CD4-positive, alpha-beta T cell treated with Interleukin-17A for 1 hour (primary cell): Measurements from ENCODE around the gene ZDHHC7.
"Not testable (repeated sequence)": the region's sequence is repeated elsewhere in the genome, so short reads cannot be mapped to it uniquely, and the experiment has no call there.

Experiments
- DNase-seq: peaks from one replicate; pipeline ENCODE4 v3.0.0-alpha.2; 2020

ZDHHC7 gene

DNA sequence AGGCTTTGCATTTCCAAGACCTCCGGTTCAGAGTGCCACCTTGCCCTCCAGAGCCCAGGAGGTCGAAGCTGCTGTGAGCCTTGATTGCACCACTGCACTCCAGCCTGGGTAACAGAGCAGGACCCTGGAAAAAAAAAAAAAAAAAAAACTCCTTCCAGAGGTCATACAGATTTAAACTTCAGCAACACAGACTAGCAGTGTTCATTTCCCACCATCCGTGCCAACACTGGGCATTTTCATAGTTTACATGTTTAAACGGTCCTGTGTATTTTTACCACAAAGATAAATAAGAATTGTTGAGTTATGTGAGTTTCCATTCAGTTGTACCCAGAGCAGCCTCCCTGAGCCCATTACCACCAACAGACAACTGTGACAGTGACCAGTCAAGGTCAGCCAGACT lies 50.4 kb downstream of the ZDHHC7 start:
- no peak for DNase-seq

GRCh38 chr16:84959784-84960417 lies 51.4 kb downstream of the ZDHHC7 start:
- no peak for DNase-seq

GRCh38 chr16:84959045-84959576 lies 52.2 kb downstream of the ZDHHC7 start:
- no peak for DNase-seq

- DNase-seq = no peak
These were observed 53.5 kb downstream of the ZDHHC7 start for GRCh38 chr16:84957792-84958191.

DNA sequence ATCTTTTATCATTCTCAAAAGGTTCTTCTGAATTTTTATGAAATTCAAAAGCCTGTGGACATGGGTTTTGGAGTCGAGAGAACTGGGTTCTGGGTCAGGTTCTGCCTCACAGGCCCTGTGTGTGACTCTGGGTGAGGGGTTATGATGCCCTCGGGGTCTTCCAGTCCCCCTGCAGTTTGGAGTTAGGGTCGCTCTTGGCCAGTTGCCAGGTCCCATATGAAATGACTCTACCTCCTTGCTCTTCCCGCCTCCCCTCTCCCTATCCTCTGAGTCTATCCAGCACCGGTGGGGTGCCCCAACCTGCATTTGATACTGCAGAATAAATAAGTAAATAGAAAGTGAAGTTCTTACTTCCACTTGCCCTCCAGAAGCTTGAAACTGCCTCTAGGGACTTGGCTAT lies 54.1 kb downstream of the ZDHHC7 start:
- no peak for DNase-seq

- DNase-seq = no peak
These were observed 55.9 kb downstream of the ZDHHC7 start for GRCh38 chr16:84955427-84955826.

DNA sequence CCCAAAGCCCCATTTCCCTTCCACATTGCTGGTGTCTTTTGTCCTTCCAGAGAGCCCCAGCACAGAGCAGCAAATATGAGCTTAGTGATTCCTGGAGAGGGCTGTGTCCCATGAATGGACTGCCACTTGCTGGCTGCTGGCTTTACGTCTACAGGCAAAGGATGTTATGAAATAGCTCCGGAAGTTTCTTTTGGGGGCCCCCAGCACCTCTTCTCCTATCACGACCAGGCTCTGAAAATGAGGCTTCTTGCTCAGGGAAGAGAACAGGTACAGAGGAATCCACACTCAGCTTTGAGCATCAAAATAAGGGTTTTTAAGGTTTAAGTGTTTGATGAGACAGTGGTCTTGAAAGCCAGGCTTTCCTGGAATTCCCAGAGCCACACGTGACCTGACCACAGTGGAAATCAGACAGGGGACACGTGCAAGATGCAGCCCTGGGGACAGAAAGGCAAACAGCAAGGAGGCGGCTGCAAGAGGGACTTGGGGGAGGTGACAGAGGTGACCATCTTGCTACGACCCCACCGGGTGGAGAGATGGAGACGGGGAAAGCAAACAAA lies 58.1 kb downstream of the ZDHHC7 start:
- no peak for DNase-seq

- DNase-seq = peak; percentile 81
These were observed 58.8 kb downstream of the ZDHHC7 start for GRCh38 chr16:84952335-84953189.

DNA sequence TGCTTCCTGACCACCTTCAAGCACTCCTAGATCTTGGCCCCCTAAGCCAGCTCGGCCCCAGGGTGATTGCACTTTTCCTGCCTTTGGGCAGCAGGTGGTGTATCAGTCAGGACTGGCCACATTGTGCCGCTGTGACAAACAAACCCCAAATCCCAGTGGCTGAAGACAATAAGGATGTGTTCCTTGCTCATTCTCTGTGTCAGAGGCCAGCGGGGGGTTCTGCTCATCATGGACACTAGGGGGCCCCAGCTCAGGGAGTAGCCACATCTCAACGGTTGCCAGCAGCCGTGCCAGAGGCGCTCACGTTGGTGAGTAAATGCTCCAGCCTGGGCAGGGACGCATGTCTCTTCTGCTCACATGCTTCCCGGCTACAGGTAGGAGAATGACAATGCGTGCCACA lies 60.4 kb downstream of the ZDHHC7 start:
- DNase-seq = peak; percentile 24

DNA sequence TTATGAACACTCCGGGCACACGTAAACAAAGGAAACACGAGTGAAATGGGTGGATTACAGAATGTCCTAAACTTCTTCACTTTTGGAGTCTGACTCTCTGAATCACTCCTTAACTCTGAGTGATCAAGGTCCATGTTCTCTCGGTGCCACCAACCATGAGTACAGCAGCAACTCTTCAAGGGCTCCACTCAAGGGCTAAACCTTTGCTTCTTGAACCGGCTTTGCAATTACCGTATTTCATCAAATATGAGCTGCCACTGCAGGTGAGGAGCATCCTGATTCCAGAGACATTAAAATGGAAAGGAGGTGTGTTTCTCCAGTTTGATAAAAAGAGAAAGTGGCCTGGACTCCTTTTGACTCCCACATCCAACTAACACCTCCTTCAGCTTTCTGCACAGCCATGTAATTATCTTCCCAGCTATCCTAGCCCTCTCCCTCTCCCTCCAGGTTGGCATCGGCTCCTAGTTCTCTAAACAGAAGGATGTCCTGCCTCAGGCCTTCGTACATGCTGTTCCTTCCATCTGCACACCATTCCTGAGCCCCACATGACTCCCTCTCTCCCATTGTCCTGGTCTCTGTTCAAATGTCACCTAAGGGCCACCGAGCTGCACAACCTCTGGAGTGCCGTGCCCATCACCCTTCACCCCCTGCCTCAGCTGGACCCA lies 61.4 kb downstream of the ZDHHC7 start:
- DNase-seq = no peak

DNA sequence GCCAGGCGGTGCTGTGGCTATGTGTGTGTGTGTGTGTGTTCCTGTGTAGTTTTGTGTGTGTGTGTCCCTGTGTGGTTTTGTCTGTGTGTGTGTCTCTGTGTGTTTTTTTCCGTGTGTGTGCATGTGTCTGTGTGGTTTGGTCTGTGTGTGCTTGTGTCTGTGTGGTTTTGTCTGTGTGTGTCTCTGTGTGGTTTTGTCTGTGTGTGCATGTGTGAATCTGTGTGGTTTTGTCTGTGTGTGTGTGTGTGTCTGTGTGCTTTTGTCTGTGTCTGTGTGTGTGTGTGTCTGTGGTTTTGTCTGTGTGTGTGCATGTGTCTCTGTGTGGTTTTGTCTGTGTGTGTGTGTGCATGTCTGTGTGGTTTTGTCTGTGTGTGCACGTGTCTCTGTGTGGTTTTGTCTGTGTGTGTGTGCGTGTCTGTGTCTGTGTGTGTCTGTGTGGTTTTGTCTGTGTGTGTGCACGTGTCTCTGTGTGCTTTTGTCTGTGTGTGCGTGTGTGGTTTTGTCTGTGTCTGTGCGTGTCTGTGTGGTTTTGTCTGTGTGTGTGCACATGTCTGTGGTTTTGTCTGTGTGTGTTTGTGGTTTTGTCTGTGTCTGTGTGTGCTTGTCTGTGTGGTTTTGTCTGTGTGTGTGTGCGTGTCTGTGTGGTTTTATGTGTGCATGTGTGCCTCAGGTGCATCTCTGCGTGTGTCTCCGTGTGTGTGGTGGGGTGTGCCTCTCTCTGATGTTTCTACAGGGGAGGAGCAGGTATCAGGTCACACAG lies 62.3 kb downstream of the ZDHHC7 start:
- DNase-seq = peak; percentile 21

- no peak for DNase-seq
These were observed 63.1 kb downstream of the ZDHHC7 start for GRCh38 chr16:84947996-84948850.

GRCh38 chr16:84947022-84947421 lies 64.3 kb downstream of the ZDHHC7 start:
- DNase-seq = no peak

DNA sequence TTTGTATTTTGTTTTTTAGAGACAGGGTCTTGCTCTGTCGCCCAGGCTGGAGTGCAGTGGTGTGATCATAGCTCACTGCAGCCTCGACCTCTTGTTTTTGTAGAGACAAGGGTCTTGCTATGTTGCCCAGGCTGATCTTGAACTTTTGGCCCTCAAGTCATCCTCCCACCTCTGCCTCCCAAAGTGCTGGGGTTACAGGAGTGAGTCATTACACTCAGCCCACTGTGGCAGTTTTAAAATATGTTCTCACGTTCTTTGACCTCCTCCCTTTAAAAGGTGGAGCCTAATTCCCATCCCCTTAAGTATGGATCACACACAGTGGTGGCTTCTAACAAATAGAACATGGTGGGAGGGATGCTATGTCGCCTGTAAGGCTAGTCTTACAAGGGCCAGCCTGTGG lies 67.7 kb downstream of the ZDHHC7 start:
- DNase-seq = no peak

DNA sequence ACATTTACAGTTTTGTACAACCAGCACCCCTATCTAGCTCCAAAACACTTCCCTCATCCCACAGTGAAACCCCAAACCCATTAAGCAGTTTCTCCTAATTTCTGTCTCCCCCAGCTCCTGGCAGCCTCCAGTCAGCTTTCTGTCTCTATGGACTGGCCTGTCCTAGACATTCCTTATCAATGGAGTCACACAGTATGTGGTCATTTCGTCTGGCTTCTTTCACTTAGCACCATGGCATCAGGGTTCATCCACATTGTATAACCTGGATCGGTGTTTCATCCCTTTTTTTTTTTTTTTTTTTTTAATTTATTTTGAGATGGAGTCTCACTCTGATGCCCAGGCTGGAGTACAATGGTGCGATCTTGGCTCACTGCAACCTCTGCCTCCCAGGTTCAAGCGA lies 68.5 kb downstream of the ZDHHC7 start:
- no peak for DNase-seq

DNA sequence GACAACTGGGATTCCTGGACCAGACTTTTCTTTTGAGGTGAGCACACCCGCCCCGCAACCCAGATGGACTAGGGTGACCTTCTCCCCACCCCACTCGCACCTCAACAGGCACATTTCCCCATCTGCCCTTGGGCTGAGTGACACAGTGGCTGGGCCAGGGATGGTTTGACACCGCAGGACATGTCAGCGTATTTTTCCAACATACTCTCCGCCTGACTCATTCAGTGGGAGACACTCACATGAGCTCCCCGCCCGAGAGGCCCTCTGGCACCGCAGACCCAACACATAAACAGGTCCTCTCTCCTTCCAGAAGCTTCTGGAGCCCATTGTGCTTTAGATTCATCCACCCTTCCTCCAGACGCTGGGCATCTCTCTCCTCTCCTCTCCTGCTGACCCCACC lies 69.4 kb downstream of the ZDHHC7 start:
- no peak for DNase-seq

GRCh38 chr16:84940670-84941551 lies 70.4 kb downstream of the ZDHHC7 start:
- DNase-seq = no peak

- not testable (repeated sequence) for DNase-seq
These were observed 72.7 kb downstream of the ZDHHC7 start for GRCh38 chr16:84938616-84939015.

DNA sequence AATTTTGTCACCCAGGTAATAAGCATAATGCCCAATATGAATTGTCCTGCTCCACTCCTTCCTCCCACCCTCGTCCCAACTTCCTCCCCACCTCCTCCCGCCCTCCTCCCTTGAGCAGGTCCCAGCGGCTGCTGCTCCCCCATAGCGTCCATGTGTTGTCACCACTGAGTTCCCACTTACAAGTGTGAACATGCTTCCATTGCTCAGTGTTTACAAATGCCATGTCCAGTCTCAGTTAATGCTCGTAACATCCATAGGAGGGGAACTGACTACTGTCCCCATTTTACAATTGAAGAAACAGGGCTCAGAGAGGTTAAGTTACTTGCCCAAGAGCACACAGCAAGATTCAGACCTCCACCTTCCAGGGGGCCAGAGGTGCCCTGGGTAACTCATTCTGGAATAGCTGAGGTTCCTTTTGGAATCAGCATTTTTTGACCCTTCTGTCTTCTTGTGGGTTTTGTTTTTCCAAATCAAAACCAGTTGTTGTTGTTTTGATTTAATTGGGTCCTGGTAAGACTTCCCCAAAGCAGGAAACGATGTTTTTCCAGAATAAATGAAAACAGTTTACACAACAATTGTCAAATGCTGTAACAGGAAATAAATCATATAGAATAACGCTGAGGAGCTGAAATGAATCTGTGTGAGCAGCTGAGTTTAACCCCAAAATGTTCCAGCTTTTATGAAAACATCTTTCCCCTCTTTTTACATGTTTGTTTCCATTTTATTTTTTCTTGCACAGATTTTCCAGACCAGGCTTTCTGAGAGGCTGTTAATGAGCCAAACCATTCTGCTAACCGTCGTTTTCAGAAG lies 73.9 kb downstream of the ZDHHC7 start:
- DNase-seq = no peak
